Colonic mucosa (tissue), 4 donors: Measurements from ENCODE around the gene SART3. TPM values are rescaled to one million over a fixed set of nuclear protein-coding genes. Genes with fewer than 3 reads are reported as not detected.

ENCODE experiments used
- DNase-seq: peaks from one replicate; pipeline ENCODE4 v3.0.0-alpha.2; 2020
- H3K27ac ChIP-seq: fragments of 200-600 bp; one replicate; pipeline ENCODE4 v1.8.0; 2021
- H3K27me3 ChIP-seq: fragments of 200-600 bp; one replicate; pipeline ENCODE4 v1.8.0; 2021
- H3K36me3 ChIP-seq: fragments of 200-600 bp; one replicate; pipeline ENCODE4 v1.8.0; 2021
- H3K4me1 ChIP-seq: fragments of 200-600 bp; one replicate; pipeline ENCODE4 v1.8.0; 2021; ENCODE audit warnings: mild to moderate bottlenecking
- H3K4me3 ChIP-seq: fragments of 200-600 bp; one replicate; pipeline ENCODE4 v1.8.0; 2021
- H3K9ac ChIP-seq, 2 donors: one replicate each; pipeline ENCODE4 v1.7.0; 2013; ENCODE audit warnings: control low read depth in 2 of 2, low read depth in 2 of 2, low read length in 2 of 2
- H3K9me3 ChIP-seq: fragments of 200-600 bp; one replicate; pipeline ENCODE4 v1.8.0; 2021
- intact Hi-C: fragments of 100-400 bp; cut with DNase I; formaldehyde crosslinking; loops from one replicate; pipeline ENCODE4 v1.14.1; 2022
- total RNA-seq, 2 donors: library from RNA; stranded (reverse); fragmentation: NEBNext Ultra II Directional in 1 of 2; extraction: Animal tissue kit (Norgen Biotek cat#: 25700) in 1 of 2; gene quantifications; one replicate each; pipeline ENCODE4 v1.2.1, GENCODE V29; 2021
- TF ChIP-seq, protein P1 (sequence below): fragments of 200-600 bp; IDR thresholded peaks from one replicate; pipeline ENCODE4 v1.8.0; 2022; ENCODE audit warnings: antibody characterized with exemption, mild to moderate bottlenecking
- donor health status: healthy.
- donor health status: DM: no; HTN: no; CAD: no.
- donor health status: DM: no; HTN: no; CAD: no.

SART3 gene
- total RNA-seq, 2 donors from 2014 or later: 41.1 to 64.9 TPM

DNA sequence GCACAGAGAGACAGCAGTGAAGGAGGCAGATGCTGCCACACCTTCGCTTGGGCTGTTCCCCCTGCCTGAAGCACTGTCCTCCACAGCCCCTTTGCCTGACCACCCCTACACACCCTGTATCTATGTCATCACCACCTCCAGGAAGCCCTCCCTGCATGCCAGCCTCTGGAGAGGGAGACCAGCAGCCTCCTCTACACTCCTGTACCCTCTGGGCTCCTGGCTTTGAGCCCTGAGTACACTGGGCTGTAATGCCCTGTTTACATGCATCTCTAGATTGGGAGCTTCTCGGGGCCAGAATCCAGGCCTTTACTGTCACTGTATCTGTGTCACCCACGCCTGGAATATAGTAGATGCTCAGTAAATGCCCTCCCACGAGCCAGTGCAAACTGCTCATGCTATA lies 42.8 kb upstream of the SART3 start:
- Histone ChIP-seq H3K9ac (no peak overlapping the region), H3K4me3 (no peak overlapping the region), H3K27me3 (no peaks in the 10 kb centered on the region), H3K27ac (no peak overlapping the region), H3K4me1 (no peaks in the 10 kb centered on the region), H3K9me3 (no peaks in the 10 kb centered on the region), H3K36me3 (no peaks in the 10 kb centered on the region)
- no peak for DNase-seq
- intact Hi-C loops: no loop called here
- TF ChIP-seq, protein P1, sequence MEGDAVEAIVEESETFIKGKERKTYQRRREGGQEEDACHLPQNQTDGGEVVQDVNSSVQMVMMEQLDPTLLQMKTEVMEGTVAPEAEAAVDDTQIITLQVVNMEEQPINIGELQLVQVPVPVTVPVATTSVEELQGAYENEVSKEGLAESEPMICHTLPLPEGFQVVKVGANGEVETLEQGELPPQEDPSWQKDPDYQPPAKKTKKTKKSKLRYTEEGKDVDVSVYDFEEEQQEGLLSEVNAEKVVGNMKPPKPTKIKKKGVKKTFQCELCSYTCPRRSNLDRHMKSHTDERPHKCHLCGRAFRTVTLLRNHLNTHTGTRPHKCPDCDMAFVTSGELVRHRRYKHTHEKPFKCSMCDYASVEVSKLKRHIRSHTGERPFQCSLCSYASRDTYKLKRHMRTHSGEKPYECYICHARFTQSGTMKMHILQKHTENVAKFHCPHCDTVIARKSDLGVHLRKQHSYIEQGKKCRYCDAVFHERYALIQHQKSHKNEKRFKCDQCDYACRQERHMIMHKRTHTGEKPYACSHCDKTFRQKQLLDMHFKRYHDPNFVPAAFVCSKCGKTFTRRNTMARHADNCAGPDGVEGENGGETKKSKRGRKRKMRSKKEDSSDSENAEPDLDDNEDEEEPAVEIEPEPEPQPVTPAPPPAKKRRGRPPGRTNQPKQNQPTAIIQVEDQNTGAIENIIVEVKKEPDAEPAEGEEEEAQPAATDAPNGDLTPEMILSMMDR: no peak

DNA sequence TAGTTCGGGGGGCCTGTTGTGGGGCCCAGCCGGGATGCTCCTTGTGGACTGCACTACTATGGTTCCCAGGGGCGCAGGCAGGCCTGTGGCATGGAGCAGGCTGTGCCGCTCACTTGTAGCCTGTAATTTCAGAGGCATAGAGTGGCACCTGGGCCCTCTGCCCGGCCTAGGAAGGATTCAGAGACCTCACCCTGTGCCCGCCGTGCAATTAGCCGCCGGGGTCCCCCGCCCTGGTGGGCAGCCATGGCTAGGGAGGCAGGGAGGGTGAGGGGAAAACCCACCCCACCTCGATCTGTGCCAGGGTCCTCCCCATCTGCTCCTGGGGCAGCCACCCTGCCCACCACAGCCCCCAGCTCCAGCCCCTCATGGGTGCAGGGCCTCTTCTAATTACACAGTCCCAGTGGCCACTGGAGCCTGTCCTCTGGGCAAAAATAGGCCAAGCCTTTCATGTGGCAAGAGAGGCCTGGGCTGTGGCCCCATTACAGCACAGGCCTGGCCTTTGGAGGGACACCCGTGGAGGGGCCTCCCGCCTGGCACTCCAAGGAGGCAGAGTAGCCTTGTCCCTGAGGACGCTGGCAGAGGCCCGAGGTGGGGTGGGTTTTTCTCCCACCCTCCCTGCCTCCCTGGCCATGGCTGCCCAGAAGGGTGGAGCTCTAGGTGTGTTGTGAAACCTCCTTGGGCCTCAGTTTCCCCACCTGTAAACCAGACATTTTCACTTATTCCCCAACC lies 42.2 kb upstream of the SART3 start:
- Histone ChIP-seq H3K27me3 (no peaks in the 10 kb centered on the region), H3K4me3 (no peak overlapping the region), H3K27ac (no peak overlapping the region), H3K9ac (no peak overlapping the region), H3K36me3 (no peaks in the 10 kb centered on the region), H3K9me3 (no peaks in the 10 kb centered on the region), H3K4me1 (no peaks in the 10 kb centered on the region)
- intact Hi-C loops: no loop called here
- DNase-seq: no peak
- TF ChIP-seq, protein P1: no peak

DNA sequence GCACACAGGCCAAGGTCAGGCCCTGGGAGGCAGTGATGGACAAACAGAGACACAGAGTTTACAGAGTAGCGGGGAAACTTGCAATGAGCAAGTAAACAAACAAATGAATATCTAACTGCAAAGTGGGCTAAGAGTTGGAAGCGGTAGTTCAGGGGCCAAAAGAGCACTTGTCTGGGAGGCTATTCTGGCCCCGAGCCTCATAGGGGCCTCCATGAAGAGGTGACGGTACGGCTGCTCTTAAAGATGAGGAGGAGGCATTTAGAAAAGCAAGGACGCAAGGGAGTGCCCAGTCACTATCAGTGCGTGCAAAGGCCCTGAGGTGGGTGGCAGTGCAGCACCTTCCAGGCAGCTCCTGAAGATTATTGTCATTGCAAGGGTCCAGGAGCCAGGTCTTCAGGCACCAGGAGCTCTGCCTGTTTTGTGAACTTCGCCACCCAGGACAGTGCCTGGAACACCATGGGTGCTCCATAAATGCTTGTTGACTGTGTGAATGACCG lies 41.3 kb upstream of the SART3 start:
- Histone ChIP-seq H3K36me3 (no peaks in the 10 kb centered on the region), H3K4me3 (no peak overlapping the region), H3K27ac (no peak overlapping the region), H3K9ac (no peak overlapping the region), H3K9me3 (no peaks in the 10 kb centered on the region), H3K4me1 (no peaks in the 10 kb centered on the region), H3K27me3 (no peaks in the 10 kb centered on the region)
- TF ChIP-seq, protein P1: no peak
- DNase-seq: no peak
- intact Hi-C loops: no loop called here

DNA sequence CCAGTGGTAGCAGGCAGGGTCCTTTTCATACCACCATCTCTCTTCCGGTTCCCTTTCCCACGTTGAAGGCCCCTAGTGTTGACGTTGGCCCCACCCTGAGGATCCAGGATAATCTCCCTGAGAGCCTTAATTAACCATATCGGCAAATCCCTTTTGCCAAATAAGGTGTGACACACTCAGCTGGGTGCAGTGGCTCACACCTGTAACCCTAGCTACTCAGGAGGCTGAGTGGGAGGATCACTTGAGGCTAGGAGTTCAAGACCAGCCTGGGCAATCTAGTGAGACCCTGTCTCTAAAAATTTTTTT lies 39.7 kb upstream of the SART3 start:
- H3K27me3 ChIP-seq: no peaks in the 10 kb centered on the region
- no peak overlapping the region for H3K4me3 ChIP-seq
- H3K9me3 ChIP-seq: no peaks in the 10 kb centered on the region
- TF ChIP-seq, protein P1: no peak
- no peaks in the 10 kb centered on the region for H3K4me1 ChIP-seq
- DNase-seq: no peak
- intact Hi-C loops: no loop called here
- no peak overlapping the region for H3K27ac ChIP-seq
- H3K36me3 ChIP-seq: no peaks in the 10 kb centered on the region
- no peak overlapping the region for H3K9ac ChIP-seq

DNA sequence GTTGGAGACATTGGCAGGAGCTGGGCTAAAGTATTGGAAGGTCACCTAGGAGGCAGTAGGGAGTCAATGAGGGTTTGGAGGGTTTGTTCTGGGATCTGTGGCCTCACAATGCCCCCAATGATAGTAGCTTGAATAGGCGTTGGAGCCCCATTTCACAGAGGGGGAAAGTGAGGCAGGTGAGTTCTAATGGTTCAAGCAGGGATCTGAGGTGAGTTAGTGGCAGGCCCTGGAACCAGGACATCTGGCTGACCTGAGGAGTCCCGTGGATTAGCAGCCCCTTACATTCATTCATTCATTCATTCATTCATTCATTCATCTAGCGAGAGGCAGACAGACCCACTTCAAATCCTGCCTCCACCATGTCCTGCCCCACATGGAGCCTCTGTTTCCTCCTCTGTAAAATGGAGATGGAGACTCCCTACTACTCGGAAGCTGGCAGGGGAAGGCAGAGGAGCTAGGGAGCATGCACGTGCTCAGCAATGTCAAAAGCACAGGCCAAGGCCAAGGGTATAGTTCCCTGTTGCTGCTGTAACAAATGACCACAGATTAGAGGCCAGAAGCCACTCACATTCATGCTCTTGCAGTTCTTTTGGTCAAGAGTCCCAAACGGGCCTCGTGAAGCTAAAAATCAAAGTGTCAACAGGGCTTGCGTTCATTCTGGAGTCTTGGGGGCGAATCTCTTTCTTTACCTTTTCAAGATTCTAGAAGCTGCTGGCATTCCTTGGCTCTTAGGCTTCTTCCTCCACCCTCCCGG lies 39.2 kb upstream of the SART3 start:
- H3K9me3 ChIP-seq: no peaks in the 10 kb centered on the region
- no peaks in the 10 kb centered on the region for H3K4me1 ChIP-seq
- no peak overlapping the region for H3K9ac ChIP-seq
- no peak overlapping the region for H3K27ac ChIP-seq
- DNase-seq: no peak
- intact Hi-C loops: no loop called here
- TF ChIP-seq, protein P1: no peak
- H3K27me3 ChIP-seq: no peaks in the 10 kb centered on the region
- H3K4me3 ChIP-seq: no peak overlapping the region
- H3K36me3 ChIP-seq: no peaks in the 10 kb centered on the region
